Stimulated activated CD4-positive, alpha-beta T cell treated with anti-CD3 and anti-CD28 coated beads, TNF-alpha, amount 100 ng/mL, for 1 hour (primary cell): Measurements from ENCODE around the gene PLAGL2.

ENCODE experiments used
- DNase-seq, 3 donors: peaks; one replicate each; pipeline ENCODE4 v3.0.0-alpha.2; 2020; ENCODE audit warnings: low read depth in 3 of 3, low spot score in 1 of 3

The PLAGL2 gene

GRCh38 chr20:32153156-32153665 is 54.3 kb downstream of the PLAGL2 start:
- no peak for DNase-seq

GRCh38 chr20:32152421-32153155 is 55.0 kb downstream of the PLAGL2 start:
- DNase-seq: no peak

- DNase-seq: no peak
These were observed 57.2 kb downstream of the PLAGL2 start for GRCh38 chr20:32150291-32150848.

- no peak for DNase-seq
These were observed 57.9 kb downstream of the PLAGL2 start for GRCh38 chr20:32149566-32150170.

GRCh38 chr20:32144898-32145662 is 62.5 kb downstream of the PLAGL2 start:
- DNase-seq: no peak

- DNase-seq: no peak
These were observed 64.6 kb downstream of the PLAGL2 start for GRCh38 chr20:32142991-32143390.
